H9 (cell line): ENCODE data around the gene TMEM44. TPM values are rescaled to one million over a fixed set of nuclear protein-coding genes. Genes with fewer than 3 reads are reported as not detected.

Experiments
- DNase-seq: peaks from one replicate; pipeline ENCODE4 v3.0.0-alpha.2; 2017
- H2AFZ ChIP-seq: one replicate; pipeline ENCODE4 v1.6.1; 2013; ENCODE audit warnings: mild to moderate bottlenecking, low read length, control low read depth, moderate library complexity
- H2AK5ac ChIP-seq: 2 replicates; pipeline ENCODE4 v1.6.1; 2013; ENCODE audit warnings: low read length, control low read depth, mixed read lengths; ENCODE audit not compliant: insufficient read length
- H2BK120ac ChIP-seq: one replicate; pipeline ENCODE4 v1.6.1; 2013; ENCODE audit warnings: low read depth, mild to moderate bottlenecking, low read length, control low read depth, inconsistent platforms; ENCODE audit not compliant: poor library complexity, severe bottlenecking
- H2BK12ac ChIP-seq: 2 replicates; pipeline ENCODE4 v1.6.1; 2013; ENCODE audit warnings: low read length, control low read depth, mixed read lengths, low read depth; ENCODE audit not compliant: insufficient read length
- H2BK15ac ChIP-seq: 2 replicates; pipeline ENCODE4 v1.6.1; 2013; ENCODE audit warnings: low read depth, low read length, control low read depth
- H2BK20ac ChIP-seq: one replicate; pipeline ENCODE4 v1.6.1; 2013; ENCODE audit warnings: low read depth, mild to moderate bottlenecking, low read length, control low read depth, inconsistent platforms; ENCODE audit not compliant: poor library complexity, severe bottlenecking
- H2BK5ac ChIP-seq: 2 replicates; pipeline ENCODE4 v1.6.1; 2013; ENCODE audit warnings: low read length, control low read depth, mixed read lengths; ENCODE audit not compliant: insufficient read length
- H3K14ac ChIP-seq: 2 replicates; pipeline ENCODE4 v1.6.1; 2013; ENCODE audit warnings: low read length, control low read depth; ENCODE audit not compliant: insufficient read depth
- H3K18ac ChIP-seq: 2 replicates; pipeline ENCODE4 v1.6.1; 2013; ENCODE audit warnings: low read depth, mild to moderate bottlenecking, mixed read lengths, low read length, control low read depth; ENCODE audit not compliant: insufficient read length
- H3K23ac ChIP-seq: 2 replicates; pipeline ENCODE4 v1.6.1; 2013; ENCODE audit warnings: low read length, control low read depth, mixed read lengths, low read depth; ENCODE audit not compliant: insufficient read length
- H3K23me2 ChIP-seq: 2 replicates; pipeline ENCODE4 v1.6.1; 2013; ENCODE audit warnings: low read depth, mild to moderate bottlenecking, mixed read lengths, low read length, control low read depth; ENCODE audit not compliant: insufficient read length, poor library complexity, severe bottlenecking
- H3K27ac ChIP-seq: 2 replicates; pipeline ENCODE4 v1.5.1; 2013; ENCODE audit warnings: low read length, control low read depth, mixed read lengths, low read depth; ENCODE audit not compliant: insufficient read length
- H3K27me3 ChIP-seq: 2 replicates; pipeline ENCODE4 v1.6.1; 2013; ENCODE audit warnings: low read length, control low read depth, inconsistent platforms; ENCODE audit not compliant: insufficient read depth
- H3K4ac ChIP-seq: 2 replicates; pipeline ENCODE4 v1.6.1; 2013; ENCODE audit warnings: low read depth, mild to moderate bottlenecking, control low read depth, inconsistent platforms, low read length, moderate library complexity
- H3K4me1 ChIP-seq: 2 replicates; pipeline ENCODE4 v1.6.1; 2013; ENCODE audit warnings: low read length, control low read depth, inconsistent platforms; ENCODE audit not compliant: insufficient read depth
- H3K4me2 ChIP-seq: 2 replicates; pipeline ENCODE4 v1.6.1; 2013; ENCODE audit warnings: low read length, control low read depth, mixed read lengths; ENCODE audit not compliant: insufficient read length, insufficient read depth
- H3K56ac ChIP-seq: 2 replicates; pipeline ENCODE4 v1.6.1; 2013; ENCODE audit warnings: low read depth, mild to moderate bottlenecking, mixed read lengths, low read length, control low read depth; ENCODE audit not compliant: insufficient read length
- H3K79me1 ChIP-seq: 2 replicates; pipeline ENCODE4 v1.6.1; 2013; ENCODE audit warnings: low read depth, mild to moderate bottlenecking, moderate library complexity, low read length, control low read depth, inconsistent platforms; ENCODE audit not compliant: insufficient read depth, poor library complexity, severe bottlenecking
- H3K79me2 ChIP-seq: 2 replicates; pipeline ENCODE4 v1.6.1; 2013; ENCODE audit warnings: low read length, control low read depth, inconsistent platforms; ENCODE audit not compliant: insufficient read depth
- H3K9ac ChIP-seq: 2 replicates; pipeline ENCODE4 v1.6.1; 2013; ENCODE audit warnings: low read length, control low read depth, mixed read lengths; ENCODE audit not compliant: insufficient read length; ENCODE audit errors: extremely low read depth
- H3K9me3 ChIP-seq: one replicate; pipeline ENCODE4 v1.6.1; 2013; ENCODE audit warnings: low read depth, low read length, inconsistent platforms; ENCODE audit not compliant: control insufficient read depth
- H3T11ph ChIP-seq: one replicate; pipeline ENCODE4 v1.6.1; 2013; ENCODE audit warnings: mild to moderate bottlenecking, low read length, control low read depth, inconsistent platforms
- H4K20me1 ChIP-seq: one replicate; pipeline ENCODE4 v1.6.1; 2013; ENCODE audit not compliant: control insufficient read depth, insufficient read length, insufficient read depth
- H4K5ac ChIP-seq: 2 replicates; pipeline ENCODE4 v1.6.1; 2013; ENCODE audit warnings: low read depth, mild to moderate bottlenecking, mixed read lengths, low read length, control low read depth; ENCODE audit not compliant: insufficient read length
- H4K8ac ChIP-seq: replicated peaks from 2 replicates; pipeline ENCODE4 v1.6.1; 2013; ENCODE audit warnings: low read length, control low read depth, mixed read lengths, low read depth; ENCODE audit not compliant: insufficient read length
- H4K91ac ChIP-seq: 2 replicates; pipeline ENCODE4 v1.6.1; 2013; ENCODE audit warnings: low read depth, mild to moderate bottlenecking, moderate library complexity, mixed read lengths, low read length, control low read depth; ENCODE audit not compliant: insufficient read length
- H3K27ac Mint-ChIP-seq, 3 experiments: 2 replicates in 2 of 3; 3 replicates in 1 of 3; pipeline ENCODE4 v1.8.0; 2020 to 2021; ENCODE audit warnings: mixed read lengths in 3 of 3, mild to moderate bottlenecking in 1 of 3, moderate library complexity in 1 of 3
- H3K27me3 Mint-ChIP-seq: 2 replicates; pipeline ENCODE4 v1.8.0; 2021; ENCODE audit warnings: low read depth, mild to moderate bottlenecking, moderate library complexity, mixed read lengths
- H3K36me3 Mint-ChIP-seq, 3 experiments: 2 replicates in 2 of 3; 3 replicates in 1 of 3; pipeline ENCODE4 v1.8.0; 2020 to 2021; ENCODE audit warnings: low read depth in 3 of 3, mixed read lengths in 3 of 3; ENCODE audit not compliant: insufficient read depth in 1 of 3
- H3K4me1 Mint-ChIP-seq, 2 experiments: 2 replicates each; pipeline ENCODE4 v1.8.0; 2020; ENCODE audit warnings: mixed read lengths in 2 of 2
- H3K4me3 Mint-ChIP-seq, 2 experiments: 2 replicates in 1 of 2; 3 replicates in 1 of 2; pipeline ENCODE4 v1.8.0; 2020 to 2021; ENCODE audit warnings: mild to moderate bottlenecking in 2 of 2, mixed read lengths in 2 of 2, moderate library complexity in 1 of 2
- H3K9me3 Mint-ChIP-seq, 2 experiments: 2 replicates in 1 of 2; 3 replicates in 1 of 2; pipeline ENCODE4 v1.8.0; 2020; ENCODE audit warnings: mild to moderate bottlenecking in 2 of 2, mixed read lengths in 2 of 2, moderate library complexity in 1 of 2
- CTCF ChIP-seq: fragments of 200-600 bp; sonication (generic); conservative IDR thresholded peaks from 3 replicates; pipeline ENCODE4 v1.8.0; 2021; ENCODE audit warnings: antibody characterized with exemption, mild to moderate bottlenecking
- WGBS: extraction: QIAGEN DNeasy Blood & Tissue Kit; methylation state at CpG from one replicate; pipeline ENCODE4 v1.1.7; 2013; ENCODE audit warnings: missing lambda C conversion rate, low lambda C conversion rate, mixed read lengths; ENCODE audit not compliant: insufficient read length; ENCODE audit errors: extremely low coverage; 5-methylcytosine and 5-hydroxymethylcytosine counted together
- total RNA-seq: library from RNA; stranded (reverse); gene quantifications from 2 replicates; pipeline ENCODE4 v1.2.1, GENCODE V29; 2021

Gene TMEM44
- total RNA-seq, 1 experiment from 2014 or later, result 19.8 TPM

- peaks cover 7 to 9% of the 10 kb centered on the region in 2 experiments for H3K4me1 Mint-ChIP-seq
- H2AK5ac ChIP-seq, result no peak overlapping the region
Observed at GRCh38 chr3:194588236-194588635, 45.0 kb downstream of the TMEM44 start.

More at GRCh38 chr3:194588236-194588635, 45.0 kb downstream of the TMEM44 start:
- Histone ChIP-seq H2BK20ac (no peak overlapping the region), H3K79me2 (no peaks in the 10 kb centered on the region), H3K27me3 (no peaks in the 10 kb centered on the region), H3K18ac (no peak overlapping the region), H2AFZ (no peak overlapping the region), H4K20me1 (no peaks in the 10 kb centered on the region), H2BK12ac (no peak overlapping the region), H3K56ac (no peak overlapping the region), H3K4me1 (no peaks in the 10 kb centered on the region), H4K5ac (no peak overlapping the region), H3K9me3 (no peaks in the 10 kb centered on the region), H3K4me2 (no peak overlapping the region), H3K27ac (no peak overlapping the region), H3K23me2 (peaks cover 7% of the 10 kb centered on the region), H2BK15ac (no peak overlapping the region), H4K91ac (no peak overlapping the region), H2BK120ac (no peak overlapping the region), H2BK5ac (no peak overlapping the region), H3T11ph (no peak overlapping the region), H4K8ac (no peak overlapping the region), H3K14ac (no peak overlapping the region), H3K4ac (no peak overlapping the region), H3K79me1 (no peaks in the 10 kb centered on the region), H3K9ac (no peak overlapping the region), H3K23ac (no peak overlapping the region)
- H3K27ac Mint-ChIP-seq, result 0 out of 7 replicates have a peak overlapping the region, but pooled peaks of 1 of the 3 experiments have one; percentile 17
- no peaks in the 10 kb centered on the region for H3K9me3 Mint-ChIP-seq
- H3K4me3 Mint-ChIP-seq, result no peak overlapping the region
- TF ChIP-seq CTCF, result no peak
- DNase-seq, result no peak
- no peaks in the 10 kb centered on the region; the same call in 1 of the 2 replicates for H3K27me3 Mint-ChIP-seq
- WGBS, result no CpG with 5 or more reads among the region's 13 CpGs
- H3K36me3 Mint-ChIP-seq, result peaks cover 0 to 8% (median 5%) of the 10 kb centered on the region in 3 experiments; a peak in 4 of 7 replicates
